Colonic mucosa (tissue), 4 donors: ENCODE measurements around the gene NCAPG2. TPM values are rescaled to one million over a fixed set of nuclear protein-coding genes. Genes with fewer than 3 reads are reported as not detected.
"Not testable (repeated sequence)": the region's sequence is repeated elsewhere in the genome, so short reads cannot be mapped to it uniquely, and the experiment has no call there.

ENCODE experiments used
- DNase-seq: peaks from one replicate; pipeline ENCODE4 v3.0.0-alpha.2; 2020
- H3K27ac ChIP-seq: fragments of 200-600 bp; one replicate; pipeline ENCODE4 v1.8.0; 2021
- H3K27me3 ChIP-seq: fragments of 200-600 bp; one replicate; pipeline ENCODE4 v1.8.0; 2021
- H3K36me3 ChIP-seq: fragments of 200-600 bp; one replicate; pipeline ENCODE4 v1.8.0; 2021
- H3K4me1 ChIP-seq: fragments of 200-600 bp; one replicate; pipeline ENCODE4 v1.8.0; 2021; ENCODE audit warnings: mild to moderate bottlenecking
- H3K4me3 ChIP-seq: fragments of 200-600 bp; one replicate; pipeline ENCODE4 v1.8.0; 2021
- H3K9ac ChIP-seq, 2 donors: one replicate each; pipeline ENCODE4 v1.7.0; 2013; ENCODE audit warnings: control low read depth in 2 of 2, low read depth in 2 of 2, low read length in 2 of 2
- H3K9me3 ChIP-seq: fragments of 200-600 bp; one replicate; pipeline ENCODE4 v1.8.0; 2021
- intact Hi-C: fragments of 100-400 bp; cut with DNase I; formaldehyde crosslinking; loops from one replicate; pipeline ENCODE4 v1.14.1; 2022
- total RNA-seq, 2 donors: library from RNA; stranded (reverse); fragmentation: NEBNext Ultra II Directional in 1 of 2; extraction: Animal tissue kit (Norgen Biotek cat#: 25700) in 1 of 2; gene quantifications; one replicate each; pipeline ENCODE4 v1.2.1, GENCODE V29; 2021
- TF ChIP-seq, protein P1 (sequence below): fragments of 200-600 bp; IDR thresholded peaks from one replicate; pipeline ENCODE4 v1.8.0; 2022; ENCODE audit warnings: antibody characterized with exemption, mild to moderate bottlenecking
- donor health status: healthy.
- donor health status: DM: no; HTN: no; CAD: no.
- donor health status: DM: no; HTN: no; CAD: no.

NCAPG2 gene
- total RNA-seq, 2 donors from 2014 or later, result 15.0 to 48.4 TPM

DNA sequence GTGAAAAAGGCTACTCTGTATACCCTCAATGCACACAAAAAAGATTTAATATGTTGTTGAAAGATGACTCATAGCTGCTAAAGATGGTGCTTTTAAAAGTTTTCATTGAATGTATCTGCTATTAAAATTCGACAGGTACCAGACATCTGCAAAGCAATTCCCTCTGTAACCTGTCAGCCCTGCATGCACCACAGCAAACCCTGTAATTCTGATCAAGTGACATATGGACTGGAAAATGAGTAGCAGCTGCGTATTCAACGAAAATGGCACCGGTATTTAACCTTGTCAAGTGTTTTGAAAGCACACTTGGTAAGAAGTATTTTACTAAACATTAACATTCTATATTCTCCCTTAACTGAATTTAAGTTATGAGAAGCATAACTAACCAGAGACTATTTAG is 58.8 kb downstream of the NCAPG2 start:
- intact Hi-C loops, result no loop called here
- Histone ChIP-seq H3K4me1 (no peaks in the 10 kb centered on the region), H3K9me3 (no peaks in the 10 kb centered on the region), H3K9ac (no peak overlapping the region), H3K27me3 (no peaks in the 10 kb centered on the region), H3K4me3 (no peak overlapping the region), H3K36me3 (no peaks in the 10 kb centered on the region), H3K27ac (no peak overlapping the region)
- TF ChIP-seq, protein P1, sequence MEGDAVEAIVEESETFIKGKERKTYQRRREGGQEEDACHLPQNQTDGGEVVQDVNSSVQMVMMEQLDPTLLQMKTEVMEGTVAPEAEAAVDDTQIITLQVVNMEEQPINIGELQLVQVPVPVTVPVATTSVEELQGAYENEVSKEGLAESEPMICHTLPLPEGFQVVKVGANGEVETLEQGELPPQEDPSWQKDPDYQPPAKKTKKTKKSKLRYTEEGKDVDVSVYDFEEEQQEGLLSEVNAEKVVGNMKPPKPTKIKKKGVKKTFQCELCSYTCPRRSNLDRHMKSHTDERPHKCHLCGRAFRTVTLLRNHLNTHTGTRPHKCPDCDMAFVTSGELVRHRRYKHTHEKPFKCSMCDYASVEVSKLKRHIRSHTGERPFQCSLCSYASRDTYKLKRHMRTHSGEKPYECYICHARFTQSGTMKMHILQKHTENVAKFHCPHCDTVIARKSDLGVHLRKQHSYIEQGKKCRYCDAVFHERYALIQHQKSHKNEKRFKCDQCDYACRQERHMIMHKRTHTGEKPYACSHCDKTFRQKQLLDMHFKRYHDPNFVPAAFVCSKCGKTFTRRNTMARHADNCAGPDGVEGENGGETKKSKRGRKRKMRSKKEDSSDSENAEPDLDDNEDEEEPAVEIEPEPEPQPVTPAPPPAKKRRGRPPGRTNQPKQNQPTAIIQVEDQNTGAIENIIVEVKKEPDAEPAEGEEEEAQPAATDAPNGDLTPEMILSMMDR, result no peak
- no peak for DNase-seq

- Histone ChIP-seq H3K36me3 (no peaks in the 10 kb centered on the region), H3K9ac (no peak overlapping the region), H3K4me1 (no peaks in the 10 kb centered on the region), H3K9me3 (no peaks in the 10 kb centered on the region), H3K4me3 (no peak overlapping the region), H3K27ac (no peak overlapping the region), H3K27me3 (no peaks in the 10 kb centered on the region)
- TF ChIP-seq, protein P1, result no peak
- intact Hi-C loops, result no loop called here
- no peak for DNase-seq
Observed at GRCh38 chr7:158642149-158642548, 62.5 kb downstream of the NCAPG2 start.

GRCh38 chr7:158638001-158638400 is 66.6 kb downstream of the NCAPG2 start:
- intact Hi-C loops, result no loop called here
- no peak overlapping the region for H3K4me3 ChIP-seq
- H3K36me3 ChIP-seq, result no peaks in the 10 kb centered on the region
- H3K9ac ChIP-seq, result no peak overlapping the region
- TF ChIP-seq, protein P1, result no peak
- H3K4me1 ChIP-seq, result no peaks in the 10 kb centered on the region
- DNase-seq, result no peak
- H3K27me3 ChIP-seq, result no peaks in the 10 kb centered on the region
- no peak overlapping the region for H3K27ac ChIP-seq
- no peaks in the 10 kb centered on the region for H3K9me3 ChIP-seq

GRCh38 chr7:158633055-158633956 is 71.3 kb downstream of the NCAPG2 start:
- Histone ChIP-seq H3K9me3 (no peaks in the 10 kb centered on the region), H3K9ac (no peak overlapping the region), H3K4me3 (no peak overlapping the region), H3K27ac (no peak overlapping the region), H3K36me3 (no peaks in the 10 kb centered on the region), H3K27me3 (no peaks in the 10 kb centered on the region), H3K4me1 (no peaks in the 10 kb centered on the region)
- TF ChIP-seq, protein P1, result no peak
- no peak for DNase-seq
- intact Hi-C loops, result no loop called here

GRCh38 chr7:158631574-158632195 is 72.9 kb downstream of the NCAPG2 start:
- Histone ChIP-seq H3K4me3 (no peak overlapping the region), H3K36me3 (no peaks in the 10 kb centered on the region), H3K27me3 (no peaks in the 10 kb centered on the region), H3K4me1 (no peaks in the 10 kb centered on the region), H3K27ac (no peak overlapping the region), H3K9ac (no peak overlapping the region), H3K9me3 (no peaks in the 10 kb centered on the region)
- DNase-seq, result no peak
- intact Hi-C loops, result no loop called here
- TF ChIP-seq, protein P1, result no peak

DNA sequence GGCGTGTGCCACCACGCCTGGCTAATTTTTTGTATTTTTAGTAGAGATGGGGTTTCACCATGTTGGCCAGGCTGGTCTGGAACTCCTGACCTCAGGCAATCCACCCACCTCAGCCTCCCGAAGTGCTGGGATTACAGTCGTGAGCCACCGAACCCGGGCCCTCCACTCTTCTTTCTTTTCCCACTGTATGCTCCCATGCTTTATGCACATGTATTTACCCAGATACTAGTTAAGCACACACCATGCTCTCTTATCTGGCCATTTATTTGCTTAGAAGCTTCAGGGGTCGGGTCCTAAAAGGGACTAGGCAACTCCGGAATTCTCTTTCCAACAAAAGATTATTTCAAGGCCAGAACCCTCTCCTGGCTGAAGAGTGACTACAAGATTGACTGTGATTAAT is 78.3 kb downstream of the NCAPG2 start:
- H3K27ac ChIP-seq, H3K27me3 ChIP-seq, H3K36me3 ChIP-seq, DNase-seq, H3K9ac ChIP-seq, H3K9me3 ChIP-seq, H3K4me1 ChIP-seq, H3K4me3 ChIP-seq, intact Hi-C loops: not testable (repeated sequence)
